PC-9 (cell line): ENCODE measurements around the gene SMIM38. TPM values are rescaled to one million over a fixed set of nuclear protein-coding genes. Genes with fewer than 3 reads are reported as not detected.
"Not testable (repeated sequence)": the region's sequence is repeated elsewhere in the genome, so short reads cannot be mapped to it uniquely, and the experiment has no call there.

Experiments
- BruUV-seq: library from RNA; stranded (reverse); fragments of 400-500 nt; replicated peaks from 2 replicates; lab custom pipeline; 2021; lab: Mats Ljungman, UMichigan
- CTCF ChIA-PET: fragments of 300-600 bp; sonication (Branson Sonifier 250); formaldehyde crosslinking; loops from one replicate; lab custom pipeline; 2022; ENCODE audit warnings: antibody characterized with exemption; lab: Charles Lee
- POLR2A ChIA-PET: fragments of 300-600 bp; sonication (Branson Sonifier 250); formaldehyde crosslinking; loops from one replicate; lab custom pipeline; 2022; ENCODE audit warnings: antibody characterized with exemption; ENCODE audit not compliant: unreplicated experiment; lab: Charles Lee
- DNase-seq, 2 experiments: peaks; one replicate each; pipeline versions ENCODE4 v3.0.0 to v3.0.0-alpha.2; 2015 to 2022; ENCODE audit warnings: mixed read lengths in 1 of 2
- H2AFZ ChIP-seq: fragments of 200-600 bp; sonication (generic); 2 replicates; pipeline ENCODE4 v1.8.1; 2017; ENCODE audit warnings: antibody characterized with exemption
- H3F3A ChIP-seq: fragments of 200-600 bp; sonication (generic); 2 replicates; pipeline ENCODE4 v1.8.1; 2017; ENCODE audit warnings: antibody characterized with exemption, mild to moderate bottlenecking, low read depth; ENCODE audit not compliant: insufficient read depth
- H3K27ac ChIP-seq: fragments of 200-600 bp; sonication (generic); 2 replicates; pipeline ENCODE4 v1.6.1; 2016; ENCODE audit warnings: mixed run types
- H3K27me3 ChIP-seq: fragments of 200-600 bp; sonication (generic); 2 replicates; pipeline ENCODE4 v1.6.1; 2016; ENCODE audit warnings: low read depth, mixed run types; ENCODE audit not compliant: insufficient read depth
- H3K36me3 ChIP-seq: fragments of 200-600 bp; sonication (generic); 2 replicates; pipeline ENCODE4 v1.6.1; 2016; ENCODE audit warnings: low read depth, mixed run types
- H3K4me1 ChIP-seq: fragments of 200-600 bp; sonication (generic); replicated peaks from 2 replicates; pipeline ENCODE4 v1.6.1; 2016; ENCODE audit warnings: mixed run types; ENCODE audit not compliant: insufficient read depth
- H3K4me2 ChIP-seq: fragments of 200-600 bp; sonication (generic); 2 replicates; pipeline ENCODE4 v1.6.1; 2017; ENCODE audit warnings: mixed run types
- H3K4me3 ChIP-seq: fragments of 200-600 bp; sonication (generic); 2 replicates; pipeline ENCODE4 v1.6.1; 2016; ENCODE audit warnings: mixed run types
- H3K79me2 ChIP-seq: fragments of 200-600 bp; sonication (generic); 2 replicates; pipeline ENCODE4 v1.6.1; 2017; ENCODE audit warnings: low read depth, mixed run types
- H3K9me2 ChIP-seq: fragments of 200-600 bp; sonication (generic); 2 replicates; pipeline ENCODE4 v1.8.1; 2017; ENCODE audit warnings: mild to moderate bottlenecking; ENCODE audit not compliant: insufficient read depth
- H3K9me3 ChIP-seq: fragments of 200-600 bp; sonication (generic); 2 replicates; pipeline ENCODE4 v1.8.1; 2016; ENCODE audit warnings: low read depth; ENCODE audit not compliant: insufficient read depth
- H4K20me1 ChIP-seq: fragments of 200-600 bp; sonication (generic); 2 replicates; pipeline ENCODE4 v1.8.1; 2017; ENCODE audit not compliant: insufficient read depth
- CTCF ChIP-seq: fragments of 200-600 bp; sonication (generic); conservative IDR thresholded peaks from 2 replicates; pipeline ENCODE4 v1.6.1; 2017; ENCODE audit warnings: mixed run types, antibody characterized with exemption, mild to moderate bottlenecking, moderate library complexity
- EZH2 ChIP-seq: fragments of 200-600 bp; sonication (generic); IDR thresholded peaks from 2 replicates; pipeline ENCODE4 v1.8.0; 2017; ENCODE audit warnings: antibody characterized with exemption, low read depth
- intact Hi-C: fragments of 100-400 bp; cut with micrococcal nuclease; formaldehyde crosslinking; loops from one replicate; pipeline ENCODE4 v1.10.0; 2022; ENCODE audit not compliant: unreplicated experiment
- total RNA-seq: library from RNA; stranded (reverse); gene quantifications from 2 replicates; pipeline ENCODE4 v1.2.3, GENCODE V29; 2021

Gene SMIM38
- total RNA-seq, 1 experiment from 2014 or later: 0.26 TPM

GRCh38 chr11:69137151-69137844 is 18.4 kb upstream of the SMIM38 start:
- no peaks in the 10 kb centered on the region for H3K9me2 ChIP-seq
- no peak overlapping the region for H2AFZ ChIP-seq
- H3K36me3 ChIP-seq: 0 out of 2 replicates have a peak, but pooled peaks cover 6% of the 10 kb centered on the region
- BruUV-seq: TSS peak; percentile 70
- peaks cover 15% of the 10 kb centered on the region; the same call in 1 of the 2 replicates for H3F3A ChIP-seq
- H4K20me1 ChIP-seq: no peaks in the 10 kb centered on the region
- H3K27ac ChIP-seq: peak overlapping the region; percentile 73
- no peak overlapping the region for H3K4me3 ChIP-seq
- CTCF ChIA-PET: no interaction called here
- H3K4me1 ChIP-seq: peaks cover 28% of the 10 kb centered on the region
- H3K4me2 ChIP-seq: peak overlapping the region; percentile 52
- POLR2A ChIA-PET: interaction anchor here (0.8 kb wide), 1 partner anchor 22 kb away, joined by 3 read pairs; no protein-coding TSS in a partner anchor
- intact Hi-C loops: no loop called here
- H3K27me3 ChIP-seq: no peaks in the 10 kb centered on the region
- H3K9me3 ChIP-seq: peaks cover 16% of the 10 kb centered on the region
- peak; percentile 55 to 77 for DNase-seq
- TF ChIP-seq CTCF: no peak
- TF ChIP-seq EZH2: no peak
- no peaks in the 10 kb centered on the region for H3K79me2 ChIP-seq

GRCh38 chr11:69138265-69138664 is 17.5 kb upstream of the SMIM38 start:
- BruUV-seq: no TSS peak
- intact Hi-C loops: no loop called here
- H3K27ac ChIP-seq: peak overlapping the region; percentile 73

GRCh38 chr11:69140161-69140560 is 15.6 kb upstream of the SMIM38 start:
- H4K20me1 ChIP-seq, BruUV-seq, H3K27ac ChIP-seq, POLR2A ChIA-PET, H3K9me3 ChIP-seq, H3K79me2 ChIP-seq, H3K9me2 ChIP-seq, DNase-seq, H3K4me2 ChIP-seq, H3K4me3 ChIP-seq, H3K36me3 ChIP-seq, intact Hi-C loops, H2AFZ ChIP-seq, H3K27me3 ChIP-seq: not testable (repeated sequence)
- CTCF ChIA-PET: interaction anchor here (1.3 kb wide), 1 partner anchor 9 kb away, joined by 5 read pairs; no protein-coding TSS in a partner anchor
- peaks cover 19% of the 10 kb centered on the region; the same call in 1 of the 2 replicates for H3F3A ChIP-seq
- peaks cover 28% of the 10 kb centered on the region for H3K4me1 ChIP-seq

More at GRCh38 chr11:69138265-69138664, 17.5 kb upstream of the SMIM38 start:
- H3K4me2 ChIP-seq: peak overlapping the region; percentile 52
- peak; percentile 64 to 91 for DNase-seq
- ChIA-PET CTCF (no interaction called here), POLR2A (interaction anchor here (0.7 kb wide), 1 partner anchor 142 kb away, joined by 5 read pairs; no protein-coding TSS in a partner anchor)
- no peak for TF ChIP-seq CTCF
- TF ChIP-seq EZH2: no peak
- H3K4me3 ChIP-seq: no peak overlapping the region
- H3K79me2 ChIP-seq: no peaks in the 10 kb centered on the region
- 0 out of 2 replicates have a peak, but pooled peaks cover 3% of the 10 kb centered on the region for H3K36me3 ChIP-seq
- peaks cover 15% of the 10 kb centered on the region; the same call in 1 of the 2 replicates for H3F3A ChIP-seq
- peaks cover 14% of the 10 kb centered on the region for H3K9me3 ChIP-seq
- no peak overlapping the region for H2AFZ ChIP-seq
- no peaks in the 10 kb centered on the region for H4K20me1 ChIP-seq
- H3K9me2 ChIP-seq: no peaks in the 10 kb centered on the region
- H3K4me1 ChIP-seq: peaks cover 28% of the 10 kb centered on the region
- no peaks in the 10 kb centered on the region for H3K27me3 ChIP-seq
